Adrenal gland (tissue), 5 donors: Measurements from ENCODE around the gene NIP7.

Experiments
- CTCF ChIP-seq, 6 experiments: fragments of 450-650 bp in 4 of 6; fragments of 200-600 bp in 2 of 6; sonication (generic) in 1 of 6; IDR thresholded peaks; 1 replicate in 5 of 6; 2 replicates in 1 of 6; pipeline versions ENCODE4 v1.5.1 to v1.8.0; 2016 to 2021; ENCODE audit warnings: antibody characterized with exemption in 6 of 6, mild to moderate bottlenecking in 2 of 6, moderate library complexity in 1 of 6
- POLR2A ChIP-seq, 2 donors: fragments of 450-650 bp; IDR thresholded peaks; one replicate each; pipeline ENCODE4 v1.6.1; 2017; ENCODE audit warnings: antibody characterized with exemption in 2 of 2, mild to moderate bottlenecking in 2 of 2, moderate library complexity in 1 of 2
- donor health status: DM: no; HTN: no; CAD: no.

GRCh38 chr16:69381231-69381630, 41.7 kb downstream of the NIP7 start:
- no peak for TF ChIP-seq CTCF (IDR thresholded peaks at IDR 0.05)
- TF ChIP-seq POLR2A (IDR thresholded peaks at IDR 0.05), result no peak
